NCI-H128 (cell line): Measurements from ENCODE around the gene PXDN.
"Not testable (repeated sequence)": the region's sequence is repeated elsewhere in the genome, so short reads cannot be mapped to it uniquely, and the experiment has no call there.

Source experiments
- DNase-seq: peaks from one replicate; lab custom pipeline; 2025; ENCODE audit not compliant: unreplicated experiment; lab: John Stamatoyannopoulos, UW

The PXDN gene

DNA sequence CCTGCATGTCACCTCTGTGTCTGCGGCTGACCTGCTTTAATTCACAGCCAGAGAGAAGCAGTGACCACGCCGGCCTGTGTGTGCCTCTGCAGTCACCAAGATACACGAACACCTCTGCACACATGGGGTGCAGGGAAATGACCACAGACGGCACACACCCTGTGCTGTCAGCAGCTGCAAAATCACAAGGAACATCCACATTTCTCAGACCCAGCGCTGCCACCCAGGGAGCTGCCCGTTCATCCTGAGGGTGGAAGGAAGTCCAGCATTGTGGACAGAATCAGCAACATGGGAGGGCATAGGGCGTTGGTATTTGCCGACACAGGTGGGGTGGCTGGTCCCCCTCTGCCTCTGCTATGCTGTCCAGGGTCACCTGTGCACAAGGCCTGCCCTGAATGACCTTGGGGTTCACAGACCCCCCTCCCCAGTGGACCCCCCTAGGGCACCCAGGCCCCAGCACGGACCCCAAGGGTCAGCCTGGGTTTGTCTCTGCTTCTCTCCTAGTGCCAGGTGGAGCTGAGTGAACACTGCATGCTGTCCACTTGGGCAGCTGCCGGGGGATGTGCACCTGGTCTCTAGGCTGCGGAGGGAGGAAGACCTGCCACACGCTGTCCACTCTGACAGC lies 107.4 kb downstream of the PXDN start:
- no peak for DNase-seq

DNA sequence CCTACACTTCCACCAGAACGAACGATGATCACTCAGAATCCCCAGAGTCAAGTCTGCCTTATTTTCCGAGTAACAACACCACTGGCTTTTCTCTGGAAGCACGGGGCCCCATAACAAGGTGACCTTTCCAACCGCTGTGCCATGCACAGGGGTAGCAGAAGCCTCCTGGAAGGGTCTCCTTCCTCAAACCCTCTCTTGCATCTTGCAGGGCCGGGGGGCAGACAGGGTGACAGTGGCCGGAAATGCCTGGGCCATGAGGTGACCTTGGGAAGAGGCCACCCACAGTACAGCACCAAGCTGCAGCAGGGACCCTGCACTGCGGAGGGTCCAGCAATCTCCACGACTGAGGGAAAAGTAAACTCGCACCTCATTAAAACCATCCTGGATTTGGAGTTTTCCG lies 108.5 kb downstream of the PXDN start:
- DNase-seq = no peak

DNA sequence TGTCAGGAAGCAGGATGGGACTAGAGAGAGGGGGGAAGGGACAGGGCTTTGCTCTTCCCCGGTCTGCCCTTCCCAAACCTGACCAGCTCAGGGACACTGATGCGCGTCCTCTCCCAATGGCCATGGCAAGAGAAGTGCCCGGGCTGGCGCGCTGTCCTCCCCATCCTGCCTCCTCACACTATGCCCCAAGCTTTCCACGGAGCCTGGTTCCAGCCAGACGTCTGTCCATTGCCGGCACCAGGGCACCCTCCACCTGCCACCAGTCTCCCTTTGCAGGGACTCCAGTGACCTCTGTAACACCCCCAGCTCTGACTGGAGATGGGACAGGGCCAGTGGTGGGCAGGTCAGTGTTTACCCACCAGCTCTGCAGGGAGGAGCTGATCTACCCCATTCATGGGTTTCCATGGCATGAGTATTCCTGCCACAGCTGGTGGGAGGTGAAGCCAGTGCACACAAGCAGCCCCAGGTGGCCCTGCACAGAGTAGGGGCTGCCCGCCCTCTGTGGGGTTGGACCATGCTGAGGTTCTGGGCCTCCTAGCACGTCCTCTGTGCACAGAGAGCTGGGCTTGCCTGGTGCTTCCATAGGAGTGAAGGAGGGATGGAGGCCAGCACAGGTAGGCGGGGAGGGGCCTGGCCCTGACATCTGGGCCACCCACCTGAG lies 109.5 kb downstream of the PXDN start:
- DNase-seq = no peak

DNA sequence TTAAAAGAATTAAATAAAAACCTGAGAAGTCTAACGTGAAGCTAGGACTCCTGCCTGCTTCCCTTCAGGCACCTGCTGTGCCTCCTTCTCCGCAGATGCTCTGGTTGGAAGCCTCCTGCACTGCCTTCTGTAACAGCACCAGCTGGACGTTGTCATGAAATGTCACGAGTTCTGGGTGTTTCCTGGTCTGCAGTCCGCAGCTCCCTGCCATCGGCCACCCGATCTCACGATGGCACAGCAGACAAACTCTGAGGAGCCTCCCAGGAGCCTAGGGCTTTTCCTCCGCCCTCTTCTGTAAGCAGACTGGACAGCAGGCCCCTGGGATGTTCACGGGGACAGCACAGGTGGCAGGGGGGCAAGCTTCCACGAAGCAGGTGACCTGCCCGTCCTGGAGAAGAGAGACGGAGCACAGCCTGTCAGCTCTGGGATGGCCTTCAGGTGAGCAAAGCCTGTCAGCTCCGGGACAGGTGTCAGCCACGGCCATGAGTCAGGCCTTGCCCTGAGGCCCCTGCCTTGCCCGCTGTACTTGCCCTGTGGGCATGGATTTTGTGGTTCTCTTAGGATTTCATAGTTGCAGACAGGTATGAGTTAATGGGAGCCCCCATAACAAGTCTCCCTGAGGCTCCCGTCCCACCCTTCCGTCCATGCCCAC lies 110.3 kb downstream of the PXDN start:
- no peak for DNase-seq

DNA sequence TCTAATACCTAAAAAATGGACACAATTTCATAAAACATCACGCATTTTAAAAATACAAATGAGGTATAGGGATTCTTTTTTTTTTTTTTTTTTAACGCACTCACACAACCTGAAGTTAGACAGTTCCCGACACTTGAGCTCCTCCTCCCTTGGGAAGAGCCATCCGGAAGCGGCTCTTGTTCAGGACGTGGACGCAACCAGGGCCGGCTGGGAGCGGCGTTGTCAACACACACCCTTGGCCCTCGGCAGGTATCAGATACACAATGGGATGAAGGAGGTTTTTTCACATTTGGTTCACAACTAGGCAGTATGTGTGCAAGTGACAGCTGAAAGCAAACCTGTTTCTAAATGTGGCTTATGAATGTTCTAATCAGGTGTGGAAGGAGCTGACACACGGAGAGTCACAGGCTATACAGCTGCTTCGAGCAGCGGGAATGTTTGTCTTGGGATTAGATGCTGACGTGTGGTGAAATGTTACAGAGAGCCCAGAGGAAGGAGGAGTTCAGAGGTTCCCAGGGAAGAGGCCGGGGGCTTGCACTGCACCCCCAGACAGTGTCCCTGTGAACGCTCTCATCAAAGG lies 111.1 kb downstream of the PXDN start:
- no peak for DNase-seq

DNA sequence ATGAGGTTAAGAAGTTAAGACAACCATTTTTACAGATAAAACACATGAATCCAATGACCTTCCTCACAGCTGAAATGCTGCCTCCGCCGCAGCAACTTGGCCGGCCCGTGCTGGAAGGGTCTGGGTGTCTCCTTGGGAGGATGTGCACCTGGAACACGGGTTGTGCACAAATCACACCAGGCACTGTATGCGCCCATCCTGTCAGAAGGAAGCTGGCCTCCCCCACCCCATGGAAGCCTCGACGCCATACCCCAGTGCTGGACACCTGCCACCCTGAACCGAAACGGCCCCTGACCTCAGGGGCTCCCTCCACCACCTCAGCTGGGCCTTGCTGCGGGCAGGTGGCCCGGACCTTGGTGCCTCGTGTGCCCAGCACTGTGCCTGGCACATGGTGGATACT lies 111.8 kb downstream of the PXDN start:
- no peak for DNase-seq

DNA sequence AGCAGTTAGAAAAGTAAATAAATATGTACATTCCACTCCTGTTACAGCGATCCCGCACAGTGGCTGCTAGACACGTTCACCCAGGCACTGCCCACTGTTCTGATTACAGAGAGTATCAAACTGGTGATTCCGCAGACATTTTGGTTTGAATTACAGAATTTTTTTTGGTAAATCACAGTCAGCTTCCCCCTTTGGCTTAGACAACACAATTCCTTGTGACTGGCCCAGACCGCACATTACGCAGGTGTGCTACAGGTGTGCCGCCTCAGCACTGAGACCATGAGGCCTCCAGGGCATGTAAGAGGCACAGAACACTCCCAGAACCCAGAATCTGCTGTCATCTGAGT lies 112.3 kb downstream of the PXDN start:
- DNase-seq = no peak

DNA sequence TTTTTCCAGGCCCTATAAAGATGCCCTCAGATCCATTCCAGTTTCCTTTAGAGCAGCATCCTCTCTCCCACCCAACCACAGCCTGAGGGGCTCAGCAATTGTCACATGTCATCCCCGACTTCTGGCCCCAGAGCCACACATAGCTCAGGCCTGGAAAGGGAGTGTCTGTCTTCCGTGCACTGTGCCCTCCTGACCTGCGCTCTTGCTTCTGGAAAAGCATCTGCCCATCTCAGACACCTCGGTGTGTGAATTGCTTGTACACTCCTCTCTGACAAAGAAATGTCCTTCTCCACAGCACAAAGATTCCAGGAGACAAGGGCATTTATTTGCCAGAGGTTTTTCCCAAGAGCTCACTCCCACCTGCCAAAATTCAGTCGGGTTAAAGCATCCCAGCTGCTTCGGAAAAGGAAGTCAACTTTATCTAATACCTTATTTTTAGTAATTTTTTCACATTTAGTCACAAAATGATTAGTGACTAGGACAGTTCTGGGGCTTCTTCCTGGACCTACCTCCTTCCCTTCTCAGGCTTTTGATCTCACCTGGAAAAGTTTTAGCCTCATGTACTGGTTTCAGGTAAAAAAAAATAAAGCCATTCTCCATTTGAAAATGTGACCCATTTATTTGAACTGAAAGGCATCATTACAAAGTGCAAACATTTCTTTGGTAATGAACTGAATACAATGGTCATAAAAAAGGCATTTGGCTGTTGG lies 112.9 kb downstream of the PXDN start:
- DNase-seq = no peak

DNA sequence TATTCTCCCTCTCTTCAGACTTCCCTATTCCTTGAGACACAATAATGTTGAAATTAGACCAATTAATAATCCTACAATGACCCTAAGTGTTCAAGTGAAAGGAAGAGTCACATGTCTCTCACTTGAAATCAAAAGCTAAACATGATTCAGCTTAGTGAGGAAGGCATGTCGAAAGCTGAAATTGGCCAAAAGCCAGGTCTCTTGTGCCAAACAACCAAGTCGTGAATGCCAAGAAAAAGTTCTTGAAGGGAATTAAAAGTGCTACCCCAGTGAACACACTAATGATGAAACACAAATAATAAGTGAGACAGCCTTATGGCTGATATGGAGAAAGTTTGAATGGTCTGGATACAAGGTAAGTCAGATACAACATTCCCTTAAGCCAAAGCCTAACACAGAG lies 115.4 kb downstream of the PXDN start:
- DNase-seq = no peak

DNA sequence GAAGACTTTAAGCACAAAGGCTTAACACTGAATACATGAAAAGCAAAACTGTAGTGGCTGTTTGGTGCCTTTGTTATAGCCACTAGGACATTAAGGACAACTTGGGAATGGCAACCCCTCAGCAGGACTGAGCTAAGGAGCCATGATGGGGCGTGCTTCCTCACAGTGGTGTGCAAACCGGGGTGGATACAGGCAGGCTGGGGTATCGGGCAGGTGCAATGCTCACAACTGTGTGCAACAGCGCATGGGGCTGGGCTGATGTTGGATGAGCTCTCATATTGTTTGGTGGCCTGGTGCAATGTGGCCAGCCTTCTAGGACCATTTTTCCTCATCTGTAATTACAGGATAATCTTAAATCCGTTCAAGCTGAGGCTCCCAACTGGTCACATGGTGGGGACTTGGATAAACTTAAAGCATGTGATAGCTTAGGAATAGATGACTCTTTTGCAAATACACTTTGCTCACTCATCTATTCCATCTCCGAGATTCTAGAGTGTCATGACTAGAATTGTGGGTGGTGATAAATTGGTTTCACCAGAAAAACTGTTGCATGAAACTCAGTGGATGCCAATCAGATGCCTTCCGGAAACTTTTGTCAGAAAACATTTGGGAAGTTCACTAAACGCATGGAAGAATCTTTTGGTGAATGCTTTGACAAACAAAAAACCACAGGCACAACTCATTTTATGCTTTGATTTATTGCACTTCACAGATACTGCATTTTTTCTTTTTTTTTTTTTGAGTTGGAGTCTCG lies 116.5 kb downstream of the PXDN start:
- DNase-seq = no peak

DNA sequence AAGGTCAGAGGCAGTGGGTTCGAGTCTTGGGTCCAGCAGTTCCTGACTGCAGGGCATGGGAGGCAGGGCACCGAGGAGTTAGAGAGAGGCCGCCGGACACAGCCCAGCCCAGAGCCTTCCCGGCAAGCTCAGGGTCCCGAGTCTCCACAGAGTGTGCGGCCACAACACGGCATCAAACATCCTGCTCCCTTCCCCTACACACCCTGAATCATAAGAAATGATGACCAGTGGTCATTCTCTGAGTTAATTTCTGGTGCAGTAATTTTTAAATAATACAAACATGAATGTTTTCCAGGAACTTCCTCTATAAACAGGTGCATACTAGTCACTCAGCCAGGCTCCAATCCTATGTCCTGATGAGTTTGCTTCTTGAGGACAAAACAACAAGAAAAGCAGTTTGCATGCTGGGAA lies 118.0 kb downstream of the PXDN start:
- DNase-seq = no peak

DNA sequence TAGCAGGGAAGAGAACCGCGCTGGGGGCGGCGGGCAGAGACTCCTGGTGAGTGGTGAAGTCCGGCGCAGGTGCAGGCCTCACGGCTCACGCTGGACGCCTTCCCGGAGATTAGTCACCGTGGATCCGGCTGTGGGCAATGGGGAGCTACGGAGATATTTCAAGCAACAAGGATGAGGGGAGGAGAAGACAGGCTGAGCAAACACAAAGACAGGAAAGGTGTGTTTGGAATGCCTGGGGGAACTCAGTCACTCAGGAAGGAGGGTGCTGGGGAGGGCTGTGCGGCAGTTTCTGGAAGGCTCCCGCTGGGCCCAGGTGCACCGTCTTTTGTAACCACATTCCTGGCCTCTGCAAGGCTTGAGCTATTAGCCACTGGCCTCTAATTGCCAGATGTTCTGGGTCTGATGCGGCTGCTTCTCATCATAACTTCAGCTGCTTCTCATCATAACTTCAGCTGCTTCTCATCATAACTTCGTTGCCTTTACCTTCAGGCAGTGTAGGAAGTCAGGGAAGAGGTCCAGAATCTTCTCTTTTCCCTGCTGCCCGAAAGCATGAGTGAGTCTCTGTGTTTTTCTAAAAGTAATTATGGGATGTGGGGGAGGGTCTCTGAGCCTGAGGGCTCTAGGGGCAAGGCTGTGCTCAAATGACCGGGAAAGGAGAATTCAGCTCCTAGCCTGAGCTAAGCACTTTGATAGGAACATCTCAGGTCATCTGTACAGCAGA lies 118.9 kb downstream of the PXDN start:
- no peak for DNase-seq

DNA sequence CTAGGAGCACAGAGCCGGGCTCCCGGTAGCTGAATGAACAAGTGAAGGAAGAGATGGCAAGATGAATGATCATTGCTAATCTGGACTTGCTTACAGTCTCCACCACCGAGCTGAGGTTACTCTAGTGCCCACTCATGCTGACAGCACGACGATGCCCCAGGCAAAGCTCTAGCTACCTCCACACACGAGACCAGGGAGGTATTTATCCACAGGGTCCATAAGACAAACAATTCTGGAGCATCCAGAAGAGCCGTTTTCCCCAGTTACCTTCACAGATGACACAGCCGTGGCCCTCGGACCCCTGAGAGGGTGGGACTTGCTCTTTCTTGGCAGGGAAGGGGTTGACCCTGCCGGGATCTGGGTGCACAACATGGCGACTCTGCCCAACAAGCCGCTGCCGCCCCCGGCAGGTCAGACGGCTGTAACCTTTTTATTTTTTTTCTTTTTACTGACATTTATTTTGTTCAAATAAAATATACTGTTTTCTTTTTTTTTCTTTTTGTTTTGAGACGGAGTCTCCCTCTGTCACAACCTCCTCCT lies 120.3 kb downstream of the PXDN start:
- DNase-seq = no peak

DNA sequence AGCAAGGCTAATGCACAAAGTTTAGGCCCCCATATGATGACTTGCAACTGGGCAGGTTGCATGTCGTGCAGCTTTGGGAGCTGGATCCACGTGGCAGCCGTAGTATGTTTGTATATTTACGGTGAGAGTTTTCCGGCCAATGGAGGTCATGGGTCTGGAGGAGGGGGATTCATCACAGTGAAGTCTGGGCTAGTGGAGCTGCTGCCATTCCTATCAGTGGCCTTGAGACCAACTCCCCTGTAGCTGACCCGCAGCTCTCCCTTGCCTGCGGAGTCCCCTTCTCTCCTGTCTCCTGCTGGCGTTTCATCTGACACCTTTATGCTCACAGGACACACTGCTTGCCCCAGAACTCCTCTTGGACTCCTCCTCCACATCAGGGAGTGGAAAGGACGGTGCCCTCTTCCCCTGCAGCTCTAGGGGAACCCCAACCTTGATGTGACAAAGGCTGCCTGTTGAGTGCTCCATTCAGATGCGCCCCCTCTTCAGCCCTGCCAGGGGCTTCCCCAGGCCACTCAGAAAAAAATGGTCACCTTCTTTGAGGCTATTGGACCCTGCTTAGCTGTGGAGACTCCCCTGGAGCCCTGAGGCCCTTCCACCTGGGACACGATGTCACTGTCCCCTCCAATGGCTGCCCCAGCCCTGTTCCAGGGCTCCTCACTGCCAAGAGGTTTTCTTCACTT lies 121.7 kb downstream of the PXDN start:
- DNase-seq = no peak

DNA sequence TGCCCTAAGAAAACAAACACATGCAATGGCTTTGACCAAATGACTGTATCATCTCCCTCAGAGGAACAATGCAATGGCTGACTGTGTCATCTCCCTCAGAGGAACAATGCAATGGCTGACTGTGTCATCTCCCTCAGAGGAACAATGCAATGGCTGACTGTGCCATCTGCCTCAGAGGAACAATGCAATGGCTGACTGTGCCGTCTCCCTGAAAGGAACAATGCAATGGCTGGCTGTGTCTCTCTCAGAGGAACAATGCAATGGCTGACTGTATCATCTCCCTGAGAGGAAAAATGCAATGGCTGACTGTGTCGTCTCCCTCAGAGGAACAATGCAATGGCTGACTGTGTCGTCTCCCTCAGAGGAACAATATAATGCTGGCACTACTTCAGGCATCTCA lies 122.3 kb downstream of the PXDN start:
- DNase-seq = not testable (repeated sequence)

DNA sequence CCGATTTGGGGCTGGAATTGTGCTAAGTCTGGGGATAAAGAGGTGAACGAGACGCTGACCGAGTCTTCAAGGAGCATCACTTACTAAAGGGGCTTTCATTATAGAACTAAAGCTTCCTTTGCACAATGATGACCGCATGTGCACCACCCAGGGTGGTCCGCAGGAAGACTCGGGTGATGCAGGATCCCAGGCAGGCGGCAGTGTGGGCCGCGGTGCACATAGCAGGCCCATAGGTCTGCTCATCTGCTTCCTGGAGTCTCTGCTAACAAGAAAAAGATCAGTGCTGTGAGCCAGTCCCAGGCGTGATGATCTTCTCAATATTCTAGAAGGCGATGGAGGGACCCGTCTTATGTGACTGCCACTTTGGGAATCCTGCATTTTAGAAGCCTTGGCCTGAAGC lies 122.8 kb downstream of the PXDN start:
- no peak for DNase-seq

DNA sequence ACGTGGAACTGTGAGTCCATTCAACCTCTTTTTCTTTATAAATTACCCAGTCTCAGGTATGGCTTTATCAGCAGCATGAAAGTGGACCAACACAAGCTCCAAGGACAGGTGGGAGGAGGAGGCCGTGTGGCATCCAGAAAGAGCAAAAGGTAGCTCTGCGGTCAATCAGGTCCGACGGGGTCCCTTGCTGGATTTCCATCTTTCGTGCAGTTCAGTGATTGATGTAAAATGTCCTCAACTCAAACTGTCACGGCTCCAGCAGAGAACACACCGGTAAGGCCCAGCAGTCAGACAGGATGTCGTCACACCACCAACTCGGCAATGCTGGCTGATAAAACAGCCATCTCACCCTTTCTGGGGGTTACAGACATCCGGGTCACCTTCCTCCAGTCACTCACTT lies 123.3 kb downstream of the PXDN start:
- DNase-seq = no peak

DNA sequence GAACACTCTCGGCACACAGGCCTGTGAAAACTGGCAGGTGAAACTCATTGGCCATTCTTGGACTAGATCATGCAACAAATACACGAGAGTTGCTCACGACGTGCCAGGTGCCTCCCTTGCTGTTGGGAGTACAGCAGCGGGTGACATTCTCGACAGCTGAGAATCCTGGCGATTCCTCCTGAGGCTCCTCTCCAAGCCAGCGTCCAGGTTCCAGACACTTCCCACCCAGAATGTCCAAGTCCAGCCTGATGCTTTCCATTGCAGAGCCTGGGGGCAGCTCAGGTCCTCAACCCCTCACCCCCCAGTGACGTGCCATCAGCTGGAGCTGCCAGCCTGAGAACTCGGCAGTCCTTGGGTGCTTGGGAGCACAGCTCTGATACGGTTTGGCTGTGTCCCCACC lies 124.2 kb downstream of the PXDN start:
- no peak for DNase-seq

DNA sequence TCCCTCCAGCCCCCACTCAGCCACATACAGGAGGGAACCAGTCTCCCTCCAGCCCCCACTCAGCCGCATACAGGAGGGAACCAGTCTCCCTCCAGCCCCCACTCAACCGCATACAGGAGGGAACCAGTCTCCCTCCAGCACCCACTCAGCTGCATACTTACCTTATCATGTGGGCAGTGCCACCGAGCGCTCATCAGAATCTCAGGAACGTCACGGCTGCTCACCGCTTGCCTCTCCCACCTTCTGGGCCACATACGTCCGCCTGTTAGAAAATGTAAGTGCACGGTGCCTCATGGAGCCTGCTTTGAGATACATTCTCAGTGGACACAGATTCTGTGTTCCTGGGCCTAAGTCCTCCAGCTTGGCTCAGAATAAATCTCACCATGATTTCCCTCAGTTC lies 124.8 kb downstream of the PXDN start:
- no peak for DNase-seq

DNA sequence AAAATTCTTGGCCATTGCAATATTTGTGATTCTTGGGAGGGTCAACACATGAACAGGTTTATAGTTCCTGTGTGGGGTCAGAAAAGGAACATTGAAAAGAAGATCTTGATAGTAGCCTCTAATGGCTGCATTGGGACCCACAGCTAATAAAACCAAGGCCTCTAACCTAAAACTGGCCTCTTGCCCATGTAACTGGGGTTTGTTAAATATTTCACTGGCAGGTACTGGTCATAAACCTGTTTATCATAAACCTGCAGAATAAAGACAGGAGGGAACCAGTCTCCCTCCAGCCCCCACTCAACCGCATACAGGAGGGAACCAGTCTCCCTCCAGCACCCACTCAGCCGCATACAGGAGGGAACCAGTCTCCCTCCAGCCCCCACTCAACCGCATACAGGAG lies 125.3 kb downstream of the PXDN start:
- no peak for DNase-seq
